Activated T-helper 17 cell treated with anti-CD3 and anti-CD28 coated beads, Interleukin-2, amount 50 U/mL, for 72 hours (primary cell): ENCODE measurements around the gene ARF3. TPM values are rescaled to one million over a fixed set of nuclear protein-coding genes. Genes with fewer than 3 reads are reported as not detected.
"Not testable (repeated sequence)": the region's sequence is repeated elsewhere in the genome, so short reads cannot be mapped to it uniquely, and the experiment has no call there.

Experiments used
- ATAC-seq: fragments of 150-1000 bp; cut with Tn5 transposase; replicated peaks from 2 replicates; pipeline ENCODE4 v1.10.0; 2021; ENCODE audit warnings: mild to moderate bottlenecking, moderate library complexity
- H3K27ac Mint-ChIP-seq: one replicate; pipeline ENCODE4 v1.8.0; 2022; ENCODE audit warnings: mixed read lengths
- H3K27me3 Mint-ChIP-seq: one replicate; pipeline ENCODE4 v1.8.0; 2022; ENCODE audit warnings: mixed read lengths
- H3K36me3 Mint-ChIP-seq: one replicate; pipeline ENCODE4 v1.8.0; 2022; ENCODE audit warnings: low read depth, mild to moderate bottlenecking, mixed read lengths
- H3K4me1 Mint-ChIP-seq: one replicate; pipeline ENCODE4 v1.8.0; 2022; ENCODE audit warnings: mixed read lengths
- H3K4me3 Mint-ChIP-seq: one replicate; pipeline ENCODE4 v1.8.0; 2022; ENCODE audit warnings: mild to moderate bottlenecking, mixed read lengths
- H3K9me3 Mint-ChIP-seq: one replicate; pipeline ENCODE4 v1.8.0; 2022; ENCODE audit warnings: mixed read lengths
- total RNA-seq, 2 donors: library from RNA; stranded (reverse); gene quantifications; one replicate each; pipeline ENCODE4 v1.2.3, GENCODE V29; 2022

The ARF3 gene
- total RNA-seq, 2 donors from 2014 or later: 84.1 to 128 TPM

GRCh38 chr12:48936379-48936979, 20.8 kb downstream of the ARF3 start:
- peak; percentile 43 for ATAC-seq
- Mint-ChIP-seq H3K4me1 (peaks cover 43% of the 10 kb centered on the region), H3K27ac (peak overlapping the region; percentile 75), H3K9me3 (no peaks in the 10 kb centered on the region), H3K4me3 (no peak overlapping the region), H3K27me3 (no peaks in the 10 kb centered on the region), H3K36me3 (peaks cover 86% of the 10 kb centered on the region)

GRCh38 chr12:48934312-48934706, 23.0 kb downstream of the ARF3 start:
- no peak for ATAC-seq
- peaks cover 85% of the 10 kb centered on the region for H3K36me3 Mint-ChIP-seq
- H3K27ac Mint-ChIP-seq: peak overlapping the region; percentile 88
- peaks cover 55% of the 10 kb centered on the region for H3K4me1 Mint-ChIP-seq
- no peaks in the 10 kb centered on the region for H3K9me3 Mint-ChIP-seq
- H3K27me3 Mint-ChIP-seq: no peaks in the 10 kb centered on the region
- peak overlapping the region; percentile 67 for H3K4me3 Mint-ChIP-seq

GRCh38 chr12:48933664-48934311, 23.5 kb downstream of the ARF3 start:
- peak; percentile 82 for ATAC-seq
- no peaks in the 10 kb centered on the region for H3K27me3 Mint-ChIP-seq
- peaks cover 82% of the 10 kb centered on the region for H3K36me3 Mint-ChIP-seq
- peak overlapping the region; percentile 67 for H3K4me3 Mint-ChIP-seq
- H3K9me3 Mint-ChIP-seq: no peaks in the 10 kb centered on the region
- peaks cover 55% of the 10 kb centered on the region for H3K4me1 Mint-ChIP-seq
- peak overlapping the region; percentile 88 for H3K27ac Mint-ChIP-seq

GRCh38 chr12:48932878-48933277, 24.4 kb downstream of the ARF3 start:
- Mint-ChIP-seq H3K4me3 (peak overlapping the region; percentile 67), H3K27ac (peak overlapping the region; percentile 88)
- peak; percentile 76 for ATAC-seq

GRCh38 chr12:48930475-48930874, 26.8 kb downstream of the ARF3 start:
- H3K4me3 Mint-ChIP-seq: no peak overlapping the region
- H3K27me3 Mint-ChIP-seq: no peaks in the 10 kb centered on the region
- no peak for ATAC-seq
- peaks cover 59% of the 10 kb centered on the region for H3K36me3 Mint-ChIP-seq
- H3K9me3 Mint-ChIP-seq: no peaks in the 10 kb centered on the region
- H3K27ac Mint-ChIP-seq: no peak overlapping the region
- H3K4me1 Mint-ChIP-seq: peaks cover 50% of the 10 kb centered on the region

More at GRCh38 chr12:48932878-48933277, 24.4 kb downstream of the ARF3 start:
- no peaks in the 10 kb centered on the region for H3K9me3 Mint-ChIP-seq
- H3K27me3 Mint-ChIP-seq: no peaks in the 10 kb centered on the region
- H3K36me3 Mint-ChIP-seq: peaks cover 73% of the 10 kb centered on the region
- peaks cover 55% of the 10 kb centered on the region for H3K4me1 Mint-ChIP-seq

- no peak for ATAC-seq
- Mint-ChIP-seq H3K4me3 (no peak overlapping the region), H3K27me3 (no peaks in the 10 kb centered on the region), H3K9me3 (no peaks in the 10 kb centered on the region), H3K36me3 (peaks cover 57% of the 10 kb centered on the region), H3K4me1 (peaks cover 43% of the 10 kb centered on the region), H3K27ac (no peak overlapping the region)
Measured at GRCh38 chr12:48929551-48929950, 27.7 kb downstream of the ARF3 start.

- peaks cover 33% of the 10 kb centered on the region for H3K4me1 Mint-ChIP-seq
- no peaks in the 10 kb centered on the region for H3K27me3 Mint-ChIP-seq
- H3K27ac Mint-ChIP-seq: peak overlapping the region; percentile 43
- no peak for ATAC-seq
- peaks cover 63% of the 10 kb centered on the region for H3K36me3 Mint-ChIP-seq
- peak overlapping the region; percentile 88 for H3K4me3 Mint-ChIP-seq
- peaks cover 3% of the 10 kb centered on the region for H3K9me3 Mint-ChIP-seq
Measured at GRCh38 chr12:48927261-48927660, 30.0 kb downstream of the ARF3 start.

GRCh38 chr12:48925304-48926011, 31.8 kb downstream of the ARF3 start, which contains the start of gene FKBP11:
FKBP11 (minus strand) TSS chr12:48925492; CDS start chr12:48925428, 64 bp downstream.
- peaks cover 3% of the 10 kb centered on the region for H3K9me3 Mint-ChIP-seq
- peaks cover 43% of the 10 kb centered on the region for H3K4me1 Mint-ChIP-seq
- ATAC-seq: peak; percentile 93
- peak within 1 kb of the TSS; percentile 88 for H3K4me3 Mint-ChIP-seq
- no peaks in the 10 kb centered on the region for H3K27me3 Mint-ChIP-seq
- H3K27ac Mint-ChIP-seq: peak within 1 kb of the TSS; percentile 94
- peaks cover 69% of the 10 kb centered on the region for H3K36me3 Mint-ChIP-seq

- H3K4me1 Mint-ChIP-seq: peaks cover 39% of the 10 kb centered on the region
- H3K27ac Mint-ChIP-seq: peak overlapping the region; percentile 94
- H3K4me3 Mint-ChIP-seq: peak overlapping the region; percentile 88
- peaks cover 62% of the 10 kb centered on the region for H3K36me3 Mint-ChIP-seq
- no peaks in the 10 kb centered on the region for H3K27me3 Mint-ChIP-seq
- H3K9me3 Mint-ChIP-seq: peaks cover 3% of the 10 kb centered on the region
- peak; percentile 66 for ATAC-seq
Measured at GRCh38 chr12:48924617-48925303, 32.5 kb downstream of the ARF3 start.

GRCh38 chr12:48923117-48923516, 34.2 kb downstream of the ARF3 start:
- no peak for ATAC-seq
- Mint-ChIP-seq H3K27ac (peak overlapping the region; percentile 94), H3K27me3 (no peaks in the 10 kb centered on the region), H3K4me1 (peaks cover 41% of the 10 kb centered on the region), H3K9me3 (peaks cover 3% of the 10 kb centered on the region), H3K4me3 (peak overlapping the region; percentile 88), H3K36me3 (peaks cover 55% of the 10 kb centered on the region)

- Mint-ChIP-seq H3K27ac (peak overlapping the region; percentile 93), H3K36me3 (peaks cover 24% of the 10 kb centered on the region), H3K4me3 (peak overlapping the region; percentile 87), H3K4me1 (peaks cover 35% of the 10 kb centered on the region), H3K9me3 (peaks cover 3% of the 10 kb centered on the region), H3K27me3 (no peaks in the 10 kb centered on the region)
- peak; percentile 62 for ATAC-seq
Measured at GRCh38 chr12:48917857-48918537, 39.3 kb downstream of the ARF3 start.

GRCh38 chr12:48910196-48910595, 47.1 kb downstream of the ARF3 start:
- H3K4me3 Mint-ChIP-seq: no peak overlapping the region
- H3K27ac Mint-ChIP-seq: no peak overlapping the region

GRCh38 chr12:48909698-48910097, 47.6 kb downstream of the ARF3 start:
- not testable (repeated sequence) for H3K9me3 Mint-ChIP-seq, H3K4me1 Mint-ChIP-seq, H3K36me3 Mint-ChIP-seq, ATAC-seq, H3K27ac Mint-ChIP-seq, H3K27me3 Mint-ChIP-seq, H3K4me3 Mint-ChIP-seq

More at GRCh38 chr12:48910196-48910595, 47.1 kb downstream of the ARF3 start:
- no peak for ATAC-seq
- Mint-ChIP-seq H3K36me3 (no peaks in the 10 kb centered on the region), H3K4me1 (no peaks in the 10 kb centered on the region), H3K27me3 (no peaks in the 10 kb centered on the region), H3K9me3 (no peaks in the 10 kb centered on the region)

GRCh38 chr12:48907245-48907644, 50.0 kb downstream of the ARF3 start:
- no peaks in the 10 kb centered on the region for H3K9me3 Mint-ChIP-seq
- H3K4me1 Mint-ChIP-seq: no peaks in the 10 kb centered on the region
- no peak overlapping the region for H3K27ac Mint-ChIP-seq
- H3K36me3 Mint-ChIP-seq: no peaks in the 10 kb centered on the region
- H3K27me3 Mint-ChIP-seq: no peaks in the 10 kb centered on the region
- no peak for ATAC-seq
- H3K4me3 Mint-ChIP-seq: no peak overlapping the region
